DMS153 treated with DMSO at 0.1 percent for 48 hours (cell line): ENCODE data around the gene TMPRSS11E.
"Not testable (repeated sequence)": the region's sequence is repeated elsewhere in the genome, so short reads cannot be mapped to it uniquely, and the experiment has no call there.

Source experiments
- DNase-seq: peaks from one replicate; lab custom pipeline; 2025; ENCODE audit not compliant: unreplicated experiment; lab: John Stamatoyannopoulos, UW

The TMPRSS11E gene

DNA sequence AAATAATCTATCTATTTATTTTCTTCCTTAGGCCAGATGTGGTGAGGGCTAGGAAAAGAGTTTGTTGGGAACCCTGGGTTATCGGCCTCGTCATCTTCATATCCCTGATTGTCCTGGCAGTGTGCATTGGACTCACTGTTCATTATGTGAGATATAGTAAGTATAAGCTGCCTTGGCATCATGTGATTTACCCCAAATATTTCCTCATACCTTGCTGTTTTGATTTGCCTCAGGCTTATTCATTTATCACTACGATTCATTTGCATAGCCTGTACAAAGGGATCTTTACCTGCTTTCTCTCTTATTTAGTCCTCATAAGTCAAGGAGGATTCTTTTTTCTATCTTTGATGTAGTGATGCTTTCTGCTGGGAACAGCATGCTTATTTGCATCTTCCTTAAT, 14.5 kb downstream of the TMPRSS11E start:
- DNase-seq = no peak

DNA sequence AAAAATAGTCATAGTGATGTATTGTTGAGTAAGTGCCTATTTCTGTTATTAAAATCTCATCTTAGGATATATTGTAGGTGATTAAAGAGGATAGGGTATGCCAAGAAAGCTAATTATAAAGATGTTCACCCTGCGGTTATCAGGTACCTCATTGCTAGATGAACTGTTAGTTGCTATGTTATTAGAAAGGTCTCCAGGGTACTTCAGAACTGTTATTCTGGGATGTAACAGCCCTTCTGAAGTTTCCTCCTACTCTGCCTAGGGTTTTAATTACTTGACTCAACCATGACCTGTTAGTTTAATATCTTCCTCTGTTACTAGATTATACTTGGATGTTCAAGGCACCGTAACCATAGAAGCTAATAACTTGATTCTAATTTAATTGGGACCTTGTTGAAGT, 15.4 kb downstream of the TMPRSS11E start:
- no peak for DNase-seq

DNA sequence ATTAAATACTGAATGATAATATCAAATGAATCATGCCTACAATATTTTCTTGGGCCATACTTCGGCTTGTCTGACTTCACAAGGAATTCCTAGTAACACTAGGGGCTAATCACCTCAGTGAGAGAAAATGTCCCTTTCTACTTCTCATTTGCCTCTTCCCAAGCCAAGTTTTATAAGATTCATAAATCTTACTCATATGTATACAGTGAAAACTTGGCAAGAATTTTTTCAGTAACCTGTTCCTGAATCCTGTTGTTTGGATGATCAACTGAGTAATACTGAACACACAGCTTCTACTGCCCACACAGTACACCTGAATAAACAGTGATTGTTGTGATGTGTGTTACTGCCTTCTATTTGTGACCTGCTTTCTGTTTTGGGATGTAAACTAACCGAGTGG, 16.5 kb downstream of the TMPRSS11E start:
- no peak for DNase-seq

- DNase-seq = no peak
Observed at GRCh38 chr4:68465058-68465457, 17.8 kb downstream of the TMPRSS11E start.

DNA sequence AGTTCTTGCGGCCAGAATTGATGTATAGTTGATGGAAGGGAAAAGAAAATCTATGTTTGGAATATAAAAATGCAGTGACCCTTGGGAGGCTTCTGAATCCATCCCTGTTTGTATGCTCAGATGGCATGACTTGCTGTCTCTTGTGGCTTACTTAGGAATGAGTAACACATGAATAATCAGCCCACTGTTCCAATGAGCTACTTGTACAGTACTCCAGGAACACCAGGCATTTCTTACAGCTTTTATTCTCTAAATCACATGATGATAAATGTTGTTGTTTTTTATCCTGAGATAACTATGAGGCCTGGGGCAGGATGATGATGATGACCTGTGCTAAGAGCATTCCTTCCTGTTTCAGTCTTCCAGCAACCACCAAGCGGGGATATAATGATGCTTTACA, 18.9 kb downstream of the TMPRSS11E start:
- no peak for DNase-seq

- no peak for DNase-seq
Observed at GRCh38 chr4:68466751-68467150, 19.5 kb downstream of the TMPRSS11E start.

- no peak for DNase-seq
Observed at GRCh38 chr4:68469482-68469881, 22.2 kb downstream of the TMPRSS11E start.

- no peak for DNase-seq
Observed at GRCh38 chr4:68476191-68476590, 28.9 kb downstream of the TMPRSS11E start.

DNA sequence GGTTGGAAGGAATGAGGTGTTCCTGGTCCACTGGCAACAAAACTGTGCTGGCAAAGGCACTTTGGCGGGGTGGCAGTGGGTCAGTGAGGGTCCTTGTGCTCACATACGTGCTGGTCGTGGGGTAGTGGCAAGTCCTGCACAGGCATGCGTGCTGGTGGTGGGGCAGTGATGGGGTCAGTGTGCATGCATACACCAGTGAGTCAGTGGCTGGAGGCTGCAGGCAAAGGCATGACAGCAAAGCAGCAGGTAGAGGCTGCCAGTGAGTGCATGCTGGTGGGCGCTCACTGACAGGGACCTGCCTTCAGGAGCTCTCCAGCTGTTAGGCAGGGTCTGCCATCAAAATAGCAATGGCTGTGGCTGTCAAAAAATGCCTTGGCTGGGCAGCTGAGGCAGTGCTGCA, 42.1 kb downstream of the TMPRSS11E start:
- DNase-seq = no peak

- no peak for DNase-seq
Observed at GRCh38 chr4:68490826-68491457, 43.7 kb downstream of the TMPRSS11E start.

- no peak for DNase-seq
Observed at GRCh38 chr4:68494688-68495087, 47.4 kb downstream of the TMPRSS11E start.

DNA sequence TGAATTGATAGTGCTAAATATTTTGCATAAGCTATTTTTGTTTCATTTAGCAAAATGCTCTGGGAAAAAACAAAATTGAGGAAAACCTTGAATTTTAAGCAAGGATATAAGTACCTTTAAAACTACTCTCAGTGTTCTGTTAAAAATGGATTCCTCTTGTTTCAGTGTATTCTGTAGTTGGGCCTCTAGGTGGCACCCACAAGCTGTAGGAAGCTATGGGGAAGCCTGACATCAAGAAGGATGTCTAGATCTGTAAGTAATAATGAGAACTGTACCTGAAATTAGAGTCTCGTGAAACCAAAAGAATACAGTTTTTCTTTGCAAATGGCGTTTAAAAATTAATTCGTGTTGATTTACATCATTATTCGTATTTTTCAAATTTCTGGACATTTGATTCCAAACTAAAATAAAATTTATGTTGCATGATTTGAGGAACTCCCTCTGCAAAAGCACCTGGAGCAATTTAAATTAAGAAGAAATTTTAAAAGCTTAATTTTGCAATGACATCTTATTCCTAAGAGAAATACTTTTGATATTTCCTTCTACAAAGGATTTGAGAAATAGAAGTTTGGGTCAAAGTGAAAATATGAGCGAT, 51.2 kb downstream of the TMPRSS11E start:
- peak; percentile 75 for DNase-seq

DNA sequence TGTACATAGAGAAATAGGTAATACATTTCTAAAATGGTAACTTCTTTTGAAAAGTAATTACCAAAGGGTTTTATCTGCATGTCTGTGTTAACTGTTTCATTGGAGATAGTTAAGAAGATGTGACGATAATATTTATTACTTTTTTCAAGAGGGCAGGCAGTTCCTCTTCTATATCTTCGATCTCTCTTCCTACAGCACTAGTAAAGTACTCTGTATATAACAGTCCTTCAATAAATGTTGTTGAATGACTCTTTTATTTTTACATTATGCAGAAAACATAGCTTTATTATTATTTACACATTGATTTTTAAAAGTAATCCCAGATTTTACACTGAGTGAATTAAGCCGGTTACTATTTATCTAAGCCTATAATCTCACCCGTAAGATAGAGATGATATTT, 51.8 kb downstream of the TMPRSS11E start:
- no peak for DNase-seq

GRCh38 chr4:68503462-68503861, 56.2 kb downstream of the TMPRSS11E start:
- not testable (repeated sequence) for DNase-seq

DNA sequence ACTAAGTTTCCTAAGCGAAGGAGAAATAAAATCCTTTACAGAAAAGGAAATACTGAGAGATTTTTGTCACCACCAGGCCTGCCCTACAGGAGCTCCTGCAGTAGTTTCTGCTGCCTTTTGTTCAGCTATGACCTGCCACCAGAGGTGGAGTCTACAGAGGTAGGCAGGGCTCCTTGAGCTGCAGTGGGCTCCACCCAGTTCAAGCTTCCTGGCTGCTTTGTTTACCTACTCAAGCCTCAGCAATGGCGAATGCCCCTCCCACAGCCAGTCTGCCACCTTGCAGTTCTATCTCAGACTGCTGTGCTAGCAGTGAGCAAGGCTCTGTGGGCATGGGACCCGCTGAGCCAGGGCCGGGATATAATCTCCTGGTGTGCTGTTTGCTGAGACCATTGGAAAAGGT, 57.6 kb downstream of the TMPRSS11E start:
- not testable (repeated sequence) for DNase-seq

DNA sequence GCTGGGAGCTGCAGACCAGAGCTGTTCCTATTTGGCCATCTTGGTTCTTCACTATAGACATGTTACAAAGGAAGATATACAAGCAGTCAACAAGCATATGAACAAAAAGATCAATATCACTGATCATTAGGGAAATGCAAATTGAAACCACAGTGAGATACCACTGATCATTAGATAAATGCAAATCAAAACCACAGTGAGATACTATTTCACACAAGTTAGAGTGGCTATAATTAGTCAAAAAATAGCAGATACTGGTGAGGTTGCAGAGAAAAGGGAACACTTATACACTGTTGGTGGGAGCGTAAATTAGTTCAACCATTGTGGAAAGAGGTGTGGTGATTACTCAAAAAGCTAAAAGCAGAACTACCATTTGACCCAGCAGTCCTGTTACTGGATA, 58.2 kb downstream of the TMPRSS11E start:
- not testable (repeated sequence) for DNase-seq

- no peak for DNase-seq
Observed at GRCh38 chr4:68518889-68519288, 71.6 kb downstream of the TMPRSS11E start.

- DNase-seq = no peak
Observed at GRCh38 chr4:68520985-68521384, 73.7 kb downstream of the TMPRSS11E start.

DNA sequence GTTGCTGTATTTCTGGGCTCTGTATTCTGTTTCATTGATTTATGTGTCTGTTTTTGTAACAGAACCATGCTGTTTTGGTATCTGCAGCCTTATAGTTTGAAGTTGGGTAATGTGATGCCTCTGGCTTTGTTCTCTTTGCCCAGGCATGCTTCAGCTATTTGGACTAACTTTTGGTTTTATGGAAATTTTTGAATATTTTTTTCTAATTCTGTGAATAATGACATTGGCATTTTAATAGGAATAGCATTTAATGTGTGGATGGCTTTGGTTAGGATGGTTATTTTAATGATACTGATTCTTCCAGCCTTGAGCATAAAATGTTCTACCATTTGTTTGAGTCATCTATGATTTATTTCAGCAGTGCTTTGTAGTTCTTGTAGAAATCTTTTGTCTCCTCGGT, 75.0 kb downstream of the TMPRSS11E start:
- DNase-seq = not testable (repeated sequence)

DNA sequence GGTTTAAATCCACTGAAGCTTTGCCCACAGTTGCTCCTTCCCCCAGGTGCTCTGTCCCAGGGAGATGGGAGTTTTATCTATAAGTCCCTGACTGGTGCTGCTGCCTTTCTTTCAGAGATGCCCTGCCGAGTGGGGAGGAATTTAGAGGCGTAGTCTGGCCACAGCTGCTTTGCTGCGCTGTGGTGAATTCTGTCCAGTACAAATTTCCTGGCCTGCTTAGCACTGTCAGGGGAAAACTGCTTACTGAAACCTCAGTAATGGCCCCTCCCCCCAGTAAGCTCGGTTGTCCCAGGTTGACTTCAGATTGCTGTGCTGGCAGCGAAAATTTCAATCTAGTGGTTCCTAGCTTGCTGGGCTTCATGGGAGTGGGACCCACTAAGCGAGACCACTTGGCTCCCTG, 88.7 kb downstream of the TMPRSS11E start:
- no peak for DNase-seq

DNA sequence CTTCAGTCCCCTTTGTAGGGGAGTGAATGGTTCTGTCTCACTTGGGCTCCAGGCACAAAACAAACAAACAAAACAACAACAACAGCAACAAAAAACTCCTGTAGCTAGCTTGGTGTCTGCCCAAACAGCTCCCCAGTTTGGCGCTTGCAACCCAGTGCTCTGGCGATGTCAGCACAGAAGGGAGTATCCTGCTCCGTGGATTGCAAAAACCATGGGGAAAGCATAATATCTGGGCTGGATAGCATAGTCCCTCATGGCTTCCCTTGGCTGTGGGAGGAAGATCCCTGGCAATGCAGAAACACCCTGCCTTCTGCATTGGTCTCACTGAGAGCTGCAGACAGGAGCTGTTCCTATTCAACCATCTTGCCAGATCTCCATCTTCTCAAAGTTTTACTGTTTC, 89.1 kb downstream of the TMPRSS11E start:
- DNase-seq = no peak

DNA sequence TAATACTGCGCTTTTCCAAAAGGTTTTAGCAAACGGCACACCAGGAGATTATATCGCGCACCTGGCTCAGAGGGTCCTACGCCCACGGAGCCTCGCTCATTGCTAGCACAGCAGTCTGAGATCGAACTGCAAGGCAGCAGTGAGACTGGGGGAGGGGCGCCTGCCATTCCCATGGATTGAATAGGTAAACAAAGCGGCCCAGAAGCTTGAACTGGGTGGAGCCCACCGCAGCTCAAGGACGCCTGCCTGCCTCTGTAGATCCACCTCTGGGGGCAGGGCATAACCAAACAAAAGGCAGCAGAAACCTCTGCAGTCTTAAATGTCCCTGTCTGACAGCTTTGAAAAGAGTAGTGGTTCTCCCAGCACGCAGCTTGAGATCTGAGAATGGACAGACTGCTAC, 95.5 kb downstream of the TMPRSS11E start:
- DNase-seq = not testable (repeated sequence)
